T-helper 2 cell treated with Interferon-gamma antibody and Interleukin-4, amounts not matched to agents 5 μg/mL and 100 μg/mL, for 36 hours (primary cell): ENCODE measurements around the gene SPATA2.

Source experiments
- DNase-seq: peaks from one replicate; pipeline ENCODE4 v3.0.0; 2021; ENCODE audit warnings: low spot score
- H3K27ac Mint-ChIP-seq: one replicate; pipeline ENCODE4 v1.8.0; 2021; ENCODE audit warnings: mild to moderate bottlenecking, mixed read lengths
- H3K27me3 Mint-ChIP-seq: one replicate; pipeline ENCODE4 v1.8.0; 2021; ENCODE audit warnings: low read depth, mixed read lengths
- H3K36me3 Mint-ChIP-seq: one replicate; pipeline ENCODE4 v1.8.0; 2021; ENCODE audit warnings: low read depth, mixed read lengths
- H3K4me1 Mint-ChIP-seq: one replicate; pipeline ENCODE4 v1.8.0; 2021; ENCODE audit warnings: low read depth, mixed read lengths
- H3K4me3 Mint-ChIP-seq: one replicate; pipeline ENCODE4 v1.8.0; 2022; ENCODE audit warnings: mild to moderate bottlenecking, moderate library complexity, mixed read lengths
- H3K9me3 Mint-ChIP-seq: one replicate; pipeline ENCODE4 v1.8.0; 2021; ENCODE audit warnings: mixed read lengths

The SPATA2 gene

DNA sequence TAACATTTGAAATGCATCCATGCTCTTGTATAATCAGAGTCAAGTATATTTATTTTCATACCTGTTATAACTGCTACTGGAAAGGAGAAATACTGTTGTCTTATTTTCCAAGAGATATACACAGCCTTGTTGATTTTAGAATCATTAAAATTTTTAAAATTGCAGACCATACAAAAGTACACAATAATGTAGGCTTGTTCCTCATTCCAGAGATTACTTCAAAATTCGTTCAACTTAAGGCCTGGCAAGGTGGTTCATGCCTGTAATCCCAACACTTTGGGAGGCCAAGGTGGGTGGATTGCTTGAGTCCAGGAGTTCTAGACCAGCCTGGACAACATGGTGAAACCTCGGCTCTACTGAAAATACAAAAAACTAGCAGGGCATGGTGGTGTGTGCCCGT lies 27.0 kb upstream of the SPATA2 start:
- H3K27me3 Mint-ChIP-seq: no peaks in the 10 kb centered on the region
- no peak for DNase-seq
- H3K4me3 Mint-ChIP-seq: no peak overlapping the region
- H3K4me1 Mint-ChIP-seq: peaks cover 27% of the 10 kb centered on the region
- peaks cover 45% of the 10 kb centered on the region for H3K36me3 Mint-ChIP-seq
- no peaks in the 10 kb centered on the region for H3K9me3 Mint-ChIP-seq
- H3K27ac Mint-ChIP-seq: no peak overlapping the region

- DNase-seq: no peak
- Mint-ChIP-seq H3K27me3 (no peaks in the 10 kb centered on the region), H3K4me3 (no peak overlapping the region), H3K36me3 (peaks cover 39% of the 10 kb centered on the region), H3K9me3 (no peaks in the 10 kb centered on the region), H3K27ac (no peak overlapping the region), H3K4me1 (peaks cover 33% of the 10 kb centered on the region)
Measured at GRCh38 chr20:49941456-49941855, 26.1 kb upstream of the SPATA2 start.

GRCh38 chr20:49938173-49939163 lies 23.1 kb upstream of the SPATA2 start:
- Mint-ChIP-seq H3K4me3 (peak overlapping the region; percentile 95), H3K36me3 (peaks cover 24% of the 10 kb centered on the region), H3K27me3 (no peaks in the 10 kb centered on the region), H3K27ac (peak overlapping the region; percentile 18), H3K4me1 (peaks cover 37% of the 10 kb centered on the region), H3K9me3 (no peaks in the 10 kb centered on the region)
- no peak for DNase-seq

DNA sequence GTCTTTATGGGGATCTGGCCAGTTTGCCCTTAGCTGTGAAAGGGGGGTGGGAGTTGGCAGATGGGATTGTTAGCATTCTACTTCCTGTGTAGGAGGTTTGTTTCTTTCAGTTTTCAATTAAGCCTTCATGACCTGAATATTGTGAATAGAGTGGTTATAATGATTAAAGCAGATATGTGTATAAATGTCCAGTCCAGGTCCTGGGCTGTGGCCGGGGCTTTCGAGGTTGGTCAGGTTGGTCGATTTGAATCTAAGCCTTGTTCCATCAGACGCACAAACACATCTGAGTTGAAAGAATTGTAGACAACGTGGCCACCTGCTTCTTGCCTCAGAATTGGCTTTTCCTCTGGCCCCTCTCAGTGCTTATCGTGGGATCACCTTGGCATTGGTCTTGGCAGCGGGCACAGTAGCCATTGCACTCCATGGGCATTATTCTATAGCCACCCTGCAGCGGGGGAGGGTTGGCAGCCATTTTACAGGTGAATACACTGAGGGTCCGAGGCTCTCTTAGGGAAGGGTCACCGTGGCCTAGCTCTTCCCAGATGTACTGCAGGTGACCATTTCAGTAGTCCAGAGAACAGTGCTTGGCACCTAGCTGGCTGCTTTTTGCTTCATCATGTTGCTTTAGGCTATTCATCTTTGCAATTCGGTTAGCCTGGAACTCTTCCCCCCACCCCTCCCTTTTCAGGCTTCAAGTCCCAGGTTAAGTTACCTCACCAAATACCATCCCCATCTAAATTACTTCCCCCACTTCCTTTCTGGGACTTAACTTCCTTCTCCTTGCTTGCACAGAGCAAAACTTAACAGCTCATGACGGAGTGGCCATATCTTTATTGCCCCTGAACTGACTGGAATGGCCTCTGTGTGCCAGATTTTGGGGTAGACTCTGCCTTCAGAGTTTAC lies 21.9 kb upstream of the SPATA2 start:
- Mint-ChIP-seq H3K27ac (peak overlapping the region; percentile 89), H3K4me1 (peaks cover 36% of the 10 kb centered on the region), H3K36me3 (peaks cover 20% of the 10 kb centered on the region), H3K27me3 (no peaks in the 10 kb centered on the region), H3K4me3 (peak overlapping the region; percentile 95), H3K9me3 (no peaks in the 10 kb centered on the region)
- DNase-seq: no peak

- Mint-ChIP-seq H3K36me3 (peaks cover 18% of the 10 kb centered on the region), H3K9me3 (no peaks in the 10 kb centered on the region), H3K4me1 (peaks cover 36% of the 10 kb centered on the region), H3K27me3 (no peaks in the 10 kb centered on the region), H3K4me3 (peak within 1 kb of the TSS; percentile 95), H3K27ac (peak within 1 kb of the TSS; percentile 89)
- peak; percentile 85 for DNase-seq
Measured at GRCh38 chr20:49936153-49937026, 21.1 kb upstream of the SPATA2 start, which contains the start of gene RNF114. Gene RNF114 (plus strand): TSS chr20:49936397. CDS start chr20:49936413, 16 bp downstream.

GRCh38 chr20:49935746-49936152 lies 20.4 kb upstream of the SPATA2 start:
- Mint-ChIP-seq H3K27ac (no peak overlapping the region), H3K9me3 (no peaks in the 10 kb centered on the region), H3K36me3 (peaks cover 12% of the 10 kb centered on the region), H3K27me3 (no peaks in the 10 kb centered on the region), H3K4me3 (peak overlapping the region; percentile 95), H3K4me1 (peaks cover 36% of the 10 kb centered on the region)
- no peak for DNase-seq

GRCh38 chr20:49929142-49929494 lies 13.8 kb upstream of the SPATA2 start:
- Mint-ChIP-seq H3K27ac (no peak overlapping the region), H3K36me3 (no peaks in the 10 kb centered on the region), H3K4me3 (no peak overlapping the region), H3K4me1 (peaks cover 6% of the 10 kb centered on the region), H3K27me3 (peaks cover 5% of the 10 kb centered on the region), H3K9me3 (no peaks in the 10 kb centered on the region)
- DNase-seq: no peak

DNA sequence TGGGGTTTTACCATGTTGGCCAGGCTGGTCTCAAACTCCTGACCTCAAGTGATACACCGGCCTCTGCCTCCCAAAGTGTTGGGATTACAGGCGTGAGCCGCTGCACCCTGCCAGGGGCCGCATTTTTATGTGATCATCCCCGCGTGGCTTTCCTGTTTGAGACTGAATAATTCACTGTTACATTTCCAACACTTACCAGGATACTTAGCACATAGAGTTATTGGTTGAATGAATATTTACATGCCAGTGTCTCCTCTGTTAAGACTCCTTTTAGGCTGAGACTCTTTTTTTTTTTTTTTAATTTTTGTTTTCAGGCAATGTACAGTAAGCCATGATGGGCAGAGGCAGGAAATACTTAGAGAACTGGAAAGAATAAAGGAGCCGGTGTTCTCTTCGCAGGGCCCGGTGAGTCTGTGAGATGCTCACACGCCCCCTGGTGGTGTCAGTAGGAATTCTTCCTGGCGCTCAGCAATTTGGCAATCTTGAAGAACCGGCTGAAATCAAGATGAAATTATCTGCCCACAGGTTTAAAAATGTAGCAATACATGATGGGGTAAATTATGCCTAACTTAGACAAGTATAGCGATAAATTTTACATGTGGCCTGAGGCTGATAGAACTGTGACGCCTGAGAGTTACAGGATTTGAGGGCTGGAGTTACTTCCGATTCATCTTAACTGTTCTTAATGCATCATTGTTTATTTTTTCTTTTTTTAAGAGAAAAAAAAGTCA lies 13.2 kb upstream of the SPATA2 start:
- no peaks in the 10 kb centered on the region for H3K36me3 Mint-ChIP-seq
- no peak overlapping the region for H3K27ac Mint-ChIP-seq
- H3K4me1 Mint-ChIP-seq: peaks cover 5% of the 10 kb centered on the region
- H3K4me3 Mint-ChIP-seq: no peak overlapping the region
- peak; percentile 68 for DNase-seq
- H3K9me3 Mint-ChIP-seq: no peaks in the 10 kb centered on the region
- peaks cover 5% of the 10 kb centered on the region for H3K27me3 Mint-ChIP-seq

GRCh38 chr20:49925901-49926454 lies 10.6 kb upstream of the SPATA2 start:
- H3K27me3 Mint-ChIP-seq: peaks cover 5% of the 10 kb centered on the region
- no peaks in the 10 kb centered on the region for H3K36me3 Mint-ChIP-seq
- no peak overlapping the region for H3K4me3 Mint-ChIP-seq
- DNase-seq: no peak
- no peak overlapping the region for H3K27ac Mint-ChIP-seq
- H3K4me1 Mint-ChIP-seq: peaks cover 5% of the 10 kb centered on the region
- H3K9me3 Mint-ChIP-seq: no peaks in the 10 kb centered on the region

GRCh38 chr20:49924247-49924646 lies 8.9 kb upstream of the SPATA2 start:
- Mint-ChIP-seq H3K4me3 (no peak overlapping the region), H3K9me3 (no peaks in the 10 kb centered on the region), H3K4me1 (peaks cover 5% of the 10 kb centered on the region), H3K27ac (no peak overlapping the region), H3K27me3 (peaks cover 5% of the 10 kb centered on the region), H3K36me3 (no peaks in the 10 kb centered on the region)
- DNase-seq: no peak

DNA sequence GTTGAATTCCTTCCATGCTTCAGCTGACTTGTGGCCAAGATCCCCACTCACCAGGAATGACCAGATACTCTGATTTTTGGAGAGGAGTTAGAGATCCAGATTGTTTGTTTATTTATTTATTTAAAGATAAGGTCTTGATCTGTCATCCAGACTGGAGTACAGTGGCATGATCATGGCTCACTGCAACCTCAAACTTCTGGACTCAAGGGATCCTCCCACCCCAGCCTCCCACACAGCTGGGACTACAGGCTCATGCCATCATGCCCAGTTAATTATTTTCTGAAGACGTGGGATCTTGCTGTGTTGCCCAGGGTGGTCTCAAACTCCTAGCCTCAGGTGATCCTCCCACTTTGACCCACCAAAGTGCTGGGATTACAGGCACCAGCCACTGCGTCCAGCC lies 4.1 kb upstream of the SPATA2 start:
- no peak overlapping the region for H3K27ac Mint-ChIP-seq
- no peaks in the 10 kb centered on the region for H3K36me3 Mint-ChIP-seq
- no peak for DNase-seq
- H3K9me3 Mint-ChIP-seq: no peaks in the 10 kb centered on the region
- H3K27me3 Mint-ChIP-seq: no peaks in the 10 kb centered on the region
- no peak overlapping the region for H3K4me3 Mint-ChIP-seq
- H3K4me1 Mint-ChIP-seq: peaks cover 10% of the 10 kb centered on the region

DNA sequence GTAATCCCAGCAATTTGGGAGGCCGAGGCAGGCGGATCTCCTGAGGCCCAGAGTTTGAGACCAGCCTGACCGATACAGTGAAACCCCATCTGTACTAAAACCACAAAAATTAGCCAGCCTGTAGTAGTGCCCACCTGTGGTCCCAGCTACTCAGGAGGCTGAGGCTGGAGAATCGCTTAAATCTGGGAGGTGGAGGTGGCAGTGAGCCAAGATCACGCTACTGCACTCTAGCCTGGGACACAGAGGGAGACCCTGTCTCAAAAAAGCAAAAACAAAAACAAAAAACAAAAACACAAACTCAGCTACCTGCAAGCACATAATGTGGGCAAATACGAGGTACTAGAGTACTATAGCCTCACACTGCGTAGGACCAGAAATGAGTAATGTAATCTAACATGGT lies 3.7 kb upstream of the SPATA2 start:
- Mint-ChIP-seq H3K27ac (no peak overlapping the region), H3K27me3 (no peaks in the 10 kb centered on the region), H3K4me3 (no peak overlapping the region), H3K36me3 (no peaks in the 10 kb centered on the region), H3K9me3 (no peaks in the 10 kb centered on the region), H3K4me1 (peaks cover 14% of the 10 kb centered on the region)
- no peak for DNase-seq
